Neural progenitor cell (in vitro differentiated cells): ENCODE data around the gene NRG3. TPM values are rescaled to one million over a fixed set of nuclear protein-coding genes. Genes with fewer than 3 reads are reported as not detected.
A peak's percentile ranks its signal among the peaks of the same experiment; 100 is the strongest.

ENCODE experiments used
- DNase-seq: peaks from one replicate; pipeline ENCODE4 v3.0.0-alpha.2; 2016; ENCODE audit warnings: low spot score
- H2AFZ ChIP-seq: fragments of 200-600 bp; sonication (generic); replicated peaks from 2 replicates; pipeline ENCODE4 v1.6.1; 2016; ENCODE audit warnings: antibody characterized with exemption
- H3F3A ChIP-seq: fragments of 200-600 bp; sonication (generic); 2 replicates; pipeline ENCODE4 v1.6.1; 2016; ENCODE audit warnings: antibody characterized with exemption, low read depth
- H3K27ac ChIP-seq: fragments of 200-600 bp; sonication (generic); 2 replicates; pipeline ENCODE4 v1.5.1; 2016; ENCODE audit warnings: mild to moderate bottlenecking
- H3K27me3 ChIP-seq: fragments of 200-600 bp; sonication (generic); 2 replicates; pipeline ENCODE4 v1.6.1; 2016; ENCODE audit warnings: mild to moderate bottlenecking, moderate library complexity
- H3K36me3 ChIP-seq: fragments of 200-600 bp; sonication (generic); 2 replicates; pipeline ENCODE4 v1.5.1; 2016
- H3K4me1 ChIP-seq: fragments of 200-600 bp; sonication (generic); 2 replicates; pipeline ENCODE4 v1.6.1; 2016; ENCODE audit warnings: mixed run types
- H3K4me2 ChIP-seq: fragments of 200-600 bp; sonication (generic); 2 replicates; pipeline ENCODE4 v1.6.1; 2016
- H3K4me3 ChIP-seq: fragments of 200-600 bp; sonication (generic); 2 replicates; pipeline ENCODE4 v1.5.1; 2016
- H3K79me2 ChIP-seq: fragments of 200-600 bp; sonication (generic); 2 replicates; pipeline ENCODE4 v1.6.1; 2016; ENCODE audit warnings: low read depth
- H3K9ac ChIP-seq: fragments of 200-600 bp; sonication (generic); 2 replicates; pipeline ENCODE4 v1.6.1; 2016
- H3K9me3 ChIP-seq: fragments of 200-600 bp; sonication (generic); 2 replicates; pipeline ENCODE4 v1.5.1; 2016; ENCODE audit warnings: low read depth
- H4K20me1 ChIP-seq: fragments of 200-600 bp; sonication (generic); 2 replicates; pipeline ENCODE4 v1.6.1; 2016; ENCODE audit warnings: low read depth
- H3K27ac Mint-ChIP-seq: 3 replicates; pipeline ENCODE4 v1.8.0; 2021; ENCODE audit warnings: mixed read lengths
- H3K27me3 Mint-ChIP-seq: 2 replicates; pipeline ENCODE4 v1.8.0; 2022; ENCODE audit warnings: low read depth, mild to moderate bottlenecking, inconsistent platforms, moderate library complexity, mixed read lengths; ENCODE audit not compliant: insufficient read depth
- H3K36me3 Mint-ChIP-seq: 3 replicates; pipeline ENCODE4 v1.8.0; 2021; ENCODE audit warnings: mixed read lengths
- H3K4me1 Mint-ChIP-seq: 3 replicates; pipeline ENCODE4 v1.8.0; 2021; ENCODE audit warnings: mixed read lengths
- H3K4me3 Mint-ChIP-seq: 3 replicates; pipeline ENCODE4 v1.8.0; 2021; ENCODE audit warnings: mild to moderate bottlenecking, moderate library complexity, mixed read lengths
- H3K9me3 Mint-ChIP-seq: 3 replicates; pipeline ENCODE4 v1.8.0; 2020; ENCODE audit warnings: mixed read lengths
- EZH2 ChIP-seq: fragments of 200-600 bp; sonication (generic); IDR thresholded peaks from 2 replicates; pipeline ENCODE4 v1.6.1; 2017; ENCODE audit warnings: antibody characterized with exemption, mild to moderate bottlenecking, moderate library complexity
- EZH2phosphoT487 ChIP-seq: fragments of 200-600 bp; sonication (generic); IDR thresholded peaks from 2 replicates; pipeline ENCODE4 v1.6.1; 2017; ENCODE audit warnings: antibody characterized with exemption
- total RNA-seq: library from RNA; depleted of rRNA; stranded (reverse); fragments of >200 nt; gene quantifications from 2 replicates; pipeline ENCODE4 v1.2.3, GENCODE V29; 2015; ENCODE audit warnings: low replicate concordance
- TF ChIP-seq, protein P1 (sequence below): fragments of 200-600 bp; sonication (generic); IDR thresholded peaks from 2 replicates; pipeline ENCODE4 v1.5.1; 2017; ENCODE audit warnings: antibody characterized with exemption, mild to moderate bottlenecking

The NRG3 gene
- total RNA-seq, 1 donor from 2014 or later = 1.9 TPM

GRCh38 chr10:82496114-82496513 is 621.1 kb downstream of the NRG3 start:
- no peak overlapping the region for H3K4me2 ChIP-seq
- Mint-ChIP-seq H3K36me3 (no peaks in the 10 kb centered on the region), H3K9me3 (no peaks in the 10 kb centered on the region), H3K27ac (no peak overlapping the region), H3K4me3 (no peak overlapping the region), H3K27me3 (no peaks in the 10 kb centered on the region), H3K4me1 (peaks cover 3% of the 10 kb centered on the region)
- no peak overlapping the region for H3K9ac ChIP-seq
- TF ChIP-seq EZH2phosphoT487 (no peak), EZH2 (no peak)
- TF ChIP-seq, protein P1, sequence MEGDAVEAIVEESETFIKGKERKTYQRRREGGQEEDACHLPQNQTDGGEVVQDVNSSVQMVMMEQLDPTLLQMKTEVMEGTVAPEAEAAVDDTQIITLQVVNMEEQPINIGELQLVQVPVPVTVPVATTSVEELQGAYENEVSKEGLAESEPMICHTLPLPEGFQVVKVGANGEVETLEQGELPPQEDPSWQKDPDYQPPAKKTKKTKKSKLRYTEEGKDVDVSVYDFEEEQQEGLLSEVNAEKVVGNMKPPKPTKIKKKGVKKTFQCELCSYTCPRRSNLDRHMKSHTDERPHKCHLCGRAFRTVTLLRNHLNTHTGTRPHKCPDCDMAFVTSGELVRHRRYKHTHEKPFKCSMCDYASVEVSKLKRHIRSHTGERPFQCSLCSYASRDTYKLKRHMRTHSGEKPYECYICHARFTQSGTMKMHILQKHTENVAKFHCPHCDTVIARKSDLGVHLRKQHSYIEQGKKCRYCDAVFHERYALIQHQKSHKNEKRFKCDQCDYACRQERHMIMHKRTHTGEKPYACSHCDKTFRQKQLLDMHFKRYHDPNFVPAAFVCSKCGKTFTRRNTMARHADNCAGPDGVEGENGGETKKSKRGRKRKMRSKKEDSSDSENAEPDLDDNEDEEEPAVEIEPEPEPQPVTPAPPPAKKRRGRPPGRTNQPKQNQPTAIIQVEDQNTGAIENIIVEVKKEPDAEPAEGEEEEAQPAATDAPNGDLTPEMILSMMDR = no peak
- H3K36me3 ChIP-seq = no peaks in the 10 kb centered on the region
- no peaks in the 10 kb centered on the region for H4K20me1 ChIP-seq
- no peaks in the 10 kb centered on the region for H3F3A ChIP-seq
- H2AFZ ChIP-seq = no peak overlapping the region
- H3K4me1 ChIP-seq = peaks cover 6% of the 10 kb centered on the region
- no peaks in the 10 kb centered on the region for H3K79me2 ChIP-seq
- H3K27ac ChIP-seq = no peak overlapping the region
- H3K4me3 ChIP-seq = no peak overlapping the region
- no peaks in the 10 kb centered on the region for H3K9me3 ChIP-seq
- no peak for DNase-seq
- no peaks in the 10 kb centered on the region for H3K27me3 ChIP-seq

DNA sequence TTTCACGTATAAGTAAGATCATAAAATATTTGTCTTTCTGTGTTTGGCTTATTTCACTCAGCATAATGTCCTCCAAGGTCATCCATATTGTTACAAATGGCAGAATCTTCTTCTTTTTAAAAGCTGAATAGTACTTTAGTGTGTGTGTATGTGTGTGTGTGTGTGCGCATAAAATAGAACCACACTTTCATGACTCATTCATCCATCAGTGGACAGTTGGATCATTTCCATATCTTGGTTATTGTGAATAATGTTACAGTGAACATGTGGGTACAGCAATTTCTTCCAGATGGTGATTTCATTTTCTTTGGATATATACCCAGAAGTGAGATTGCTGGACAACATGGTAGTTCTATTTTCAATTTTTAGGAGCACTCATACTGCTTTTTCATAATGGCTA is 622.4 kb downstream of the NRG3 start:
- no peak overlapping the region for H3K27ac ChIP-seq
- H3F3A ChIP-seq = no peaks in the 10 kb centered on the region
- Mint-ChIP-seq H3K9me3 (no peaks in the 10 kb centered on the region), H3K27ac (no peak overlapping the region), H3K4me3 (no peak overlapping the region), H3K4me1 (peaks cover 2% of the 10 kb centered on the region), H3K36me3 (no peaks in the 10 kb centered on the region), H3K27me3 (no peaks in the 10 kb centered on the region)
- H2AFZ ChIP-seq = no peak overlapping the region
- no peak overlapping the region for H3K4me2 ChIP-seq
- no peak overlapping the region for H3K4me3 ChIP-seq
- H3K4me1 ChIP-seq = peaks cover 4% of the 10 kb centered on the region
- no peaks in the 10 kb centered on the region for H3K27me3 ChIP-seq
- H3K9me3 ChIP-seq = no peaks in the 10 kb centered on the region
- no peaks in the 10 kb centered on the region for H3K36me3 ChIP-seq
- H3K79me2 ChIP-seq = no peaks in the 10 kb centered on the region
- no peak for DNase-seq
- TF ChIP-seq EZH2 (no peak), EZH2phosphoT487 (no peak)
- TF ChIP-seq, protein P1 = no peak
- no peaks in the 10 kb centered on the region for H4K20me1 ChIP-seq
- H3K9ac ChIP-seq = no peak overlapping the region

GRCh38 chr10:82498976-82499375 is 624.0 kb downstream of the NRG3 start:
- Histone ChIP-seq H3K4me1 (no peaks in the 10 kb centered on the region), H3K27ac (no peak overlapping the region), H3K9ac (no peak overlapping the region), H3K27me3 (no peaks in the 10 kb centered on the region), H3K36me3 (no peaks in the 10 kb centered on the region), H3F3A (no peaks in the 10 kb centered on the region), H3K79me2 (no peaks in the 10 kb centered on the region), H3K4me2 (no peak overlapping the region), H3K9me3 (no peaks in the 10 kb centered on the region), H3K4me3 (no peak overlapping the region), H4K20me1 (no peaks in the 10 kb centered on the region), H2AFZ (no peak overlapping the region)
- Mint-ChIP-seq H3K27me3 (no peaks in the 10 kb centered on the region), H3K27ac (no peak overlapping the region), H3K9me3 (no peaks in the 10 kb centered on the region), H3K4me3 (no peak overlapping the region), H3K36me3 (no peaks in the 10 kb centered on the region), H3K4me1 (no peaks in the 10 kb centered on the region)
- no peak for DNase-seq
- TF ChIP-seq, protein P1 = no peak
- TF ChIP-seq EZH2 (no peak), EZH2phosphoT487 (no peak)

- Mint-ChIP-seq H3K9me3 (no peaks in the 10 kb centered on the region), H3K36me3 (no peaks in the 10 kb centered on the region), H3K4me3 (no peak overlapping the region), H3K27me3 (no peaks in the 10 kb centered on the region), H3K4me1 (no peaks in the 10 kb centered on the region), H3K27ac (no peak overlapping the region)
- Histone ChIP-seq H3K36me3 (no peaks in the 10 kb centered on the region), H3F3A (no peaks in the 10 kb centered on the region), H3K4me1 (no peaks in the 10 kb centered on the region), H3K27ac (no peak overlapping the region), H4K20me1 (no peaks in the 10 kb centered on the region), H3K4me2 (no peak overlapping the region), H3K79me2 (no peaks in the 10 kb centered on the region), H3K4me3 (no peak overlapping the region), H3K9me3 (no peaks in the 10 kb centered on the region), H3K9ac (no peak overlapping the region), H3K27me3 (no peaks in the 10 kb centered on the region), H2AFZ (peak overlapping the region; percentile 50)
- TF ChIP-seq, protein P1 = no peak
- TF ChIP-seq EZH2phosphoT487 = no peak
- no peak for TF ChIP-seq EZH2
- DNase-seq = no peak
Observed at GRCh38 chr10:82505009-82505408, 630.0 kb downstream of the NRG3 start.
